Endothelial cell (in vitro differentiated cells): ENCODE results near the gene TIMM44. TPM values are rescaled to one million over a fixed set of nuclear protein-coding genes. Genes with fewer than 3 reads are reported as not detected.

Source experiments
- DNase-seq: peaks from one replicate; pipeline ENCODE4 v3.0.0; 2021; ENCODE audit warnings: low spot score
- H3K27ac Mint-ChIP-seq: one replicate; pipeline ENCODE4 v1.8.0; 2021; ENCODE audit warnings: mixed read lengths, inconsistent platforms; ENCODE audit not compliant: unreplicated experiment
- H3K27me3 Mint-ChIP-seq: one replicate; pipeline ENCODE4 v1.8.0; 2021; ENCODE audit warnings: mild to moderate bottlenecking, moderate library complexity, mixed read lengths, inconsistent platforms; ENCODE audit not compliant: unreplicated experiment
- H3K36me3 Mint-ChIP-seq: one replicate; pipeline ENCODE4 v1.8.0; 2021; ENCODE audit warnings: mild to moderate bottlenecking, low read depth, mixed read lengths, inconsistent platforms; ENCODE audit not compliant: unreplicated experiment
- H3K4me1 Mint-ChIP-seq: one replicate; pipeline ENCODE4 v1.8.0; 2021; ENCODE audit warnings: mild to moderate bottlenecking, mixed read lengths, inconsistent platforms; ENCODE audit not compliant: unreplicated experiment
- H3K4me3 Mint-ChIP-seq: one replicate; pipeline ENCODE4 v1.8.0; 2021; ENCODE audit warnings: mild to moderate bottlenecking, mixed read lengths, inconsistent platforms; ENCODE audit not compliant: unreplicated experiment
- H3K9me3 Mint-ChIP-seq: one replicate; pipeline ENCODE4 v1.8.0; 2021; ENCODE audit warnings: mixed read lengths, inconsistent platforms; ENCODE audit not compliant: unreplicated experiment
- total RNA-seq: library from RNA; stranded (reverse); fragmentation: NEBNext Ultra II Directional; extraction: Animal tissue kit (Norgen Biotek cat#: 25700); gene quantifications from one replicate; pipeline ENCODE4 v1.2.1, GENCODE V29; 2021; ENCODE audit not compliant: unreplicated experiment
- TF ChIP-seq, protein P1 (sequence below): fragments of 200-600 bp; sonication (generic); IDR thresholded peaks from one replicate; pipeline ENCODE4 v1.5.0; 2021; ENCODE audit warnings: antibody characterized with exemption; ENCODE audit not compliant: unreplicated experiment

The TIMM44 gene
- total RNA-seq, 1 donor from 2014 or later = 46.5 TPM

DNA sequence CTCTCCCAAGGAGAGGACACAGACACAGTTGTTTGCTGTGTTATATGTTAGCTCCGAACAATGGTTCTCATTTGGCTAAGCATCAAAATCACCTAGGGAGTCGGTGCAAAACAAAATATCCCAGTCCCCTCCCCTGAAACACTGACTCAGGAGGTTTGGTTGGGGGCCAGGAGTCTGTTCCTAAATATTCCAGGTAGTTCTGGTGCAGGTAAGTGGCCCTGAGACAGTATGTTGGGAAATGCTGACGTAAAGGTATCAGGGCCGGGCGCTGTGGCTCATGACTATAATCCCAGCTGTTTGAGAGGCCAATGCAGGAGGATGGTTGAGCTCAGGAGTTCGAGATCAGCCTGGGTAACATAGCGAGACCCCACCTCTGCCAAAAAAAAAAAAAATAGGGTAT, 42.1 kb downstream of the TIMM44 start:
- no peaks in the 10 kb centered on the region for H3K9me3 Mint-ChIP-seq
- DNase-seq = no peak
- H3K4me3 Mint-ChIP-seq = no peak overlapping the region
- peaks cover 9% of the 10 kb centered on the region for H3K36me3 Mint-ChIP-seq
- peaks cover 12% of the 10 kb centered on the region for H3K4me1 Mint-ChIP-seq
- TF ChIP-seq, protein P1, sequence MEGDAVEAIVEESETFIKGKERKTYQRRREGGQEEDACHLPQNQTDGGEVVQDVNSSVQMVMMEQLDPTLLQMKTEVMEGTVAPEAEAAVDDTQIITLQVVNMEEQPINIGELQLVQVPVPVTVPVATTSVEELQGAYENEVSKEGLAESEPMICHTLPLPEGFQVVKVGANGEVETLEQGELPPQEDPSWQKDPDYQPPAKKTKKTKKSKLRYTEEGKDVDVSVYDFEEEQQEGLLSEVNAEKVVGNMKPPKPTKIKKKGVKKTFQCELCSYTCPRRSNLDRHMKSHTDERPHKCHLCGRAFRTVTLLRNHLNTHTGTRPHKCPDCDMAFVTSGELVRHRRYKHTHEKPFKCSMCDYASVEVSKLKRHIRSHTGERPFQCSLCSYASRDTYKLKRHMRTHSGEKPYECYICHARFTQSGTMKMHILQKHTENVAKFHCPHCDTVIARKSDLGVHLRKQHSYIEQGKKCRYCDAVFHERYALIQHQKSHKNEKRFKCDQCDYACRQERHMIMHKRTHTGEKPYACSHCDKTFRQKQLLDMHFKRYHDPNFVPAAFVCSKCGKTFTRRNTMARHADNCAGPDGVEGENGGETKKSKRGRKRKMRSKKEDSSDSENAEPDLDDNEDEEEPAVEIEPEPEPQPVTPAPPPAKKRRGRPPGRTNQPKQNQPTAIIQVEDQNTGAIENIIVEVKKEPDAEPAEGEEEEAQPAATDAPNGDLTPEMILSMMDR = no peak
- no peak overlapping the region for H3K27ac Mint-ChIP-seq
- H3K27me3 Mint-ChIP-seq = peaks cover 17% of the 10 kb centered on the region

DNA sequence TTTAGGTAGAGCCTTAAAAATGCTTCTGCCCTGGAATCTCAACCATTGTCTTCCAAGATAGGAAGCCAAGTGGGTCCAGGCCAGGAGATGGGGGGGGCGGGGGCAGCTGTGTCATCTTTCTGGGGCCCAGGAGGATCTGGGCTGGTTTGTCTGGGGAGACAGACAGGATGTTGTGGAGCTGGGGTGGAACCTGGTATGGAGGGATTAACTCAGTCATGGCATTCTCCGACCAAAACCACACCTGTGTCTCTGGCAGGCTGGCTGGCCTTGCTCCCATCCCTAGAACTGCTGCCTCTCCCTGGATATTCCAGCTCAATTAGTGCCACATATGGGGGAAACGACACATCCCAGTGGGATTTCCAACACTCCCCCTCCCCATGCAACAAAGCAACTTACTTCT, 42.5 kb downstream of the TIMM44 start:
- TF ChIP-seq, protein P1 = no peak
- H3K36me3 Mint-ChIP-seq = peaks cover 9% of the 10 kb centered on the region
- no peak for DNase-seq
- no peaks in the 10 kb centered on the region for H3K9me3 Mint-ChIP-seq
- H3K4me1 Mint-ChIP-seq = peaks cover 12% of the 10 kb centered on the region
- no peak overlapping the region for H3K27ac Mint-ChIP-seq
- H3K4me3 Mint-ChIP-seq = no peak overlapping the region
- H3K27me3 Mint-ChIP-seq = peaks cover 17% of the 10 kb centered on the region

DNA sequence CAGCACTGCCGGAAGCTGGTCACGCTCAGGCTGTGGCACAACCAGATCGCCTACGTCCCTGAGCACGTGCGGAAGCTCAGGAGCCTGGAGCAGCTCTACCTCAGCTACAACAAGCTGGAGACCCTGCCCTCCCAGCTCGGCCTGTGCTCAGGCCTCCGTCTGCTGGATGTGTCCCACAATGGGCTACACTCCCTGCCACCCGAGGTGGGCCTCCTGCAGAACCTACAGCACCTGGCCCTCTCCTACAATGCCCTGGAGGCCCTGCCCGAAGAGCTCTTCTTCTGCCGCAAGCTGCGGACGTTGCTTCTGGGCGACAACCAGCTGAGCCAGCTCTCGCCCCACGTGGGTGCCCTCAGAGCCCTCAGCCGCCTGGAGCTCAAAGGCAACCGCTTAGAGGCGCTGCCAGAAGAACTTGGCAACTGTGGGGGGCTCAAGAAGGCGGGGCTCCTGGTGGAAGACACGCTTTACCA, 43.0 kb downstream of the TIMM44 start:
- Mint-ChIP-seq H3K27ac (no peak overlapping the region), H3K36me3 (peaks cover 5% of the 10 kb centered on the region), H3K27me3 (peaks cover 17% of the 10 kb centered on the region), H3K4me1 (peaks cover 9% of the 10 kb centered on the region), H3K4me3 (no peak overlapping the region), H3K9me3 (no peaks in the 10 kb centered on the region)
- TF ChIP-seq, protein P1 = no peak
- DNase-seq = no peak

DNA sequence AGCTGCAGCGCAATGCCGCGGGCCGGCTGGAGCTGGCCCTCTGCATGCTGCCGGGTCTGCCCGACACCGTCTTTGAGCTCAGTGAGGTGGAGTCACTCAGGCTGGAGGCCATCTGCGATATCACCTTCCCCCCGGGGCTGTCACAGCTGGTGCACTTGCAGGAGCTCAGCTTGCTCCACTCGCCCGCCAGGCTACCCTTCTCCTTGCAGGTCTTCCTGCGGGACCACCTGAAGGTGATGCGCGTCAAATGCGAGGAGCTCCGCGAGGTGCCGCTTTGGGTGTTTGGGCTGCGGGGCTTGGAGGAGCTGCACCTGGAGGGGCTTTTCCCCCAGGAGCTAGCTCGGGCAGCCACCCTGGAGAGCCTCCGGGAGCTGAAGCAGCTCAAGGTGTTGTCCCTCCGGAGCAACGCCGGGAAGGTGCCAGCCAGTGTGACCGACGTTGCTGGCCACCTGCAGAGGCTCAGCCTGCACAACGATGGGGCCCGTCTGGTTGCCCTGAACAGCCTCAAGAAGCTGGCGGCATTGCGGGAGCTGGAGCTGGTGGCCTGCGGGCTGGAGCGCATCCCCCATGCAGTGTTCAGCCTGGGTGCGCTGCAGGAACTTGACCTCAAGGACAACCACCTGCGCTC, 43.6 kb downstream of the TIMM44 start:
- TF ChIP-seq, protein P1 = no peak
- H3K4me3 Mint-ChIP-seq = no peak overlapping the region
- DNase-seq = no peak
- no peaks in the 10 kb centered on the region for H3K9me3 Mint-ChIP-seq
- H3K36me3 Mint-ChIP-seq = peaks cover 2% of the 10 kb centered on the region
- H3K27me3 Mint-ChIP-seq = peaks cover 13% of the 10 kb centered on the region
- peaks cover 5% of the 10 kb centered on the region for H3K4me1 Mint-ChIP-seq
- H3K27ac Mint-ChIP-seq = no peak overlapping the region

DNA sequence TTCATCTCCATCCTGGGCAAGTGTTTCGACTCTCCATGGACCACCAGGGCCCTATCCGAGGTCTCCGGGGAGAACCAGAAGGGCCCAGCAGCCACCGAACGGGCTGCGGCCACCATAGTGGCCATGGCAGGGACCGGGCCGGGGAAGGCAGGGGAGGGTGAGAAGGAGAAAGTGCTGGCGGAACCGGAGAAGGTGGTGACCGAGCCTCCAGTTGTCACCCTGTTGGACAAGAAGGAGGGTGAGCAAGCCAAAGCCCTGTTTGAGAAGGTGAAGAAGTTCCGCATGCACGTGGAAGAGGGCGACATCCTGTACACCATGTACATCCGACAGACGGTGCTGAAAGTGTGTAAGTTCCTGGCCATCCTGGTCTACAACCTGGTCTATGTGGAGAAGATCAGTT, 44.5 kb downstream of the TIMM44 start:
- H3K27me3 Mint-ChIP-seq = peaks cover 11% of the 10 kb centered on the region
- TF ChIP-seq, protein P1 = no peak
- no peak overlapping the region for H3K4me3 Mint-ChIP-seq
- no peak overlapping the region for H3K27ac Mint-ChIP-seq
- no peaks in the 10 kb centered on the region for H3K9me3 Mint-ChIP-seq
- no peaks in the 10 kb centered on the region for H3K4me1 Mint-ChIP-seq
- no peak for DNase-seq
- no peaks in the 10 kb centered on the region for H3K36me3 Mint-ChIP-seq
